ACC112 (cell line): Measurements from ENCODE around the gene LDB3.
"Not testable (repeated sequence)": the region's sequence is repeated elsewhere in the genome, so short reads cannot be mapped to it uniquely, and the experiment has no call there.

Experiments used
- H2AFZ ChIP-seq: fragments of 200-600 bp; sonication (generic); one replicate; pipeline ENCODE4 v1.6.0; 2017; ENCODE audit warnings: antibody characterized with exemption, low read length; ENCODE audit not compliant: unreplicated experiment
- H3K27ac ChIP-seq: fragments of 200-600 bp; sonication (generic); 2 replicates; pipeline ENCODE4 v1.5.1; 2014; ENCODE audit warnings: low read depth, mild to moderate bottlenecking, antibody characterized with exemption, low read length, moderate library complexity
- H3K27me3 ChIP-seq: fragments of 200-600 bp; sonication (generic); 2 replicates; pipeline ENCODE4 v1.6.1; 2014; ENCODE audit warnings: mild to moderate bottlenecking, antibody characterized with exemption, low read length, moderate library complexity, mixed read lengths; ENCODE audit not compliant: insufficient read depth
- H3K36me3 ChIP-seq: fragments of 200-600 bp; sonication (generic); 2 replicates; pipeline ENCODE4 v1.6.1; 2016; ENCODE audit warnings: mild to moderate bottlenecking, antibody characterized with exemption, low read length, moderate library complexity, mixed read lengths; ENCODE audit not compliant: insufficient read depth
- H3K4me1 ChIP-seq: fragments of 200-600 bp; sonication (generic); one replicate; pipeline ENCODE4 v1.6.1; 2016; ENCODE audit warnings: low read length, mixed read lengths; ENCODE audit not compliant: insufficient read depth, unreplicated experiment, control insufficient read depth
- H3K4me3 ChIP-seq: fragments of 200-600 bp; sonication (generic); 2 replicates; pipeline ENCODE4 v1.5.1; 2014; ENCODE audit warnings: mild to moderate bottlenecking, low read depth, low read length
- H3K79me2 ChIP-seq: fragments of 200-600 bp; sonication (generic); one replicate; pipeline ENCODE4 v1.6.0; 2016; ENCODE audit warnings: low read length; ENCODE audit not compliant: control insufficient read depth, unreplicated experiment, insufficient read depth

The LDB3 gene

DNA sequence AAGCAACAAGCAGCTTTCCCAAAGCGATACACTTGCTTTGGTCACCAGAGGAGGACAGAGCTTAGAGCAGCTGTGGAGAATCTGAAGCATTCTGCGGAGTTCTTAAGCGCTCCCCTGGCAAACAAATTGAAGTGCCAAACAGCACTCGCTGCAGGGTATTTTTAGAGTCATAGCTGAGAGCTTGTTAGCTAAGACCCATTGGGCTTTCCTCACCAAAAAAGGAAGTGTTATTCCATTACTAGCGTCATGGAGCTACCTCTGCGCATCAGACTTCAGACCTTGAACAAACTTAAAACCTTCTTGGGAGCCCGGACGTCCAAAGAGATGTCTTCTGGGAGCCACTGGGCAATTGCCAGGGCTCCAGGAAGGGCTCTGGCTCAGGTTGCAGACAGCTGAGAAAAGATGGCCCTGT, 65.0 kb downstream of the LDB3 start:
- Histone ChIP-seq H3K4me3 (no peak overlapping the region), H3K36me3 (no peaks in the 10 kb centered on the region), H3K4me1 (peaks cover 4% of the 10 kb centered on the region), H3K27me3 (no peaks in the 10 kb centered on the region), H3K27ac (no peak overlapping the region), H2AFZ (no peak overlapping the region), H3K79me2 (no peaks in the 10 kb centered on the region)

DNA sequence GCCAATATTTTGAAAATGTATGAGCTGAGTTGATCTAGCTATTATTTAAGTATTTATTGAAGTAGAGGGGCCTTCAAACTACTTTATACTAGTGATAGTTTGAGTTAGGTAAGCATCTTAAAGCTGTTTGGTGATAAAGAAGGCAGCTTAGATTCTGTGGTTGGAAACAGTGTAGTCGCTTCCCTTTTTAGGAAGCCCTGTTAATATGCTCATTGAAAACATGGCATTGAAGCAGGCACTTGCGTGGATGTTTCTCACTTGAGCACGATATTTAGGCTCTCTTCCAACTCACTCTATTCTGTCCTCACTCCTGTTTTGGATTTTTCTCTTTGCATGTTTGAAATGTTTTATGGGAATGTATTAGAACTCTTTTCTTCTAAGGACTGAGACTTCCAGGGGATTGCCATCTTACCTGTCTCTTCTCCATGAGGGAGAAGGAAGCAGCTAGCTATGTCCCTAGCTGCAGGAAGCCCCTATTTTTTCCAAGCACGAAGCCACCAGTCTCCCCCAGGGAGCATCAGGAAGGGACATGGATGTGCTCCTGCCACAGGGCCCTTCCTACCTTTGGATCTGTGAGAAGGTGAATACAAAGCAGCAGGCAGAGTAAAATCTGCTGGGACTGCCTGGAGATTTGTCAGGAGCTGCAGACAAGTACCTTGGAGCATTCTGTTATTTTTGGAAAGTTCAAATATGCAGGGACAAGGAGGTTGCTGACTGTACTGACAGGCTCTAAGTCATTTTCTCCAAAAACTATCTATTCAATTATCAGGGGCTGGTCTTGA, 66.1 kb downstream of the LDB3 start:
- H2AFZ ChIP-seq, result no peak overlapping the region
- H3K27ac ChIP-seq, result no peak overlapping the region
- H3K4me3 ChIP-seq, result no peak overlapping the region
- H3K4me1 ChIP-seq, result peaks cover 4% of the 10 kb centered on the region
- H3K27me3 ChIP-seq, result no peaks in the 10 kb centered on the region
- H3K36me3 ChIP-seq, result no peaks in the 10 kb centered on the region
- no peaks in the 10 kb centered on the region for H3K79me2 ChIP-seq

DNA sequence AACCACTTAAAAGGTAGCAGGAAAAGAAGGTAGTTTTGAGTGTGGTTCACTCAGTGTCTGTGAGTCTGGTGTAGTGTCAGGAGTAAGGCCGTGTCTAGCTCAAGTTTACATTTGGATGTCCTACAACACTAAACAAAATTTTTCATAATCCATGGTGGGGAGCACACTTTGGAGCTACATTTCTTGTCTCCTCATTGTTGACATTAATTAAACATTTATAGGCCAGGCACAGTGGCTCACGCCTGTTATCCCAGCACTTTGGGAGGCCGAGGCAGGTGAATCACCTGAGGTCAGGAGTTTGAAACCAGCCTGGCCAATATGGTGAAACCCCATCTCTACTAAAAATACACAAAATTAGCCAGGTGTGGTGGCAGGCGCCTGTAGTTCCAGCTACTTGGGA, 67.0 kb downstream of the LDB3 start:
- not testable (repeated sequence) for H3K27ac ChIP-seq, H3K27me3 ChIP-seq, H3K36me3 ChIP-seq, H3K79me2 ChIP-seq, H2AFZ ChIP-seq, H3K4me3 ChIP-seq, H3K4me1 ChIP-seq

DNA sequence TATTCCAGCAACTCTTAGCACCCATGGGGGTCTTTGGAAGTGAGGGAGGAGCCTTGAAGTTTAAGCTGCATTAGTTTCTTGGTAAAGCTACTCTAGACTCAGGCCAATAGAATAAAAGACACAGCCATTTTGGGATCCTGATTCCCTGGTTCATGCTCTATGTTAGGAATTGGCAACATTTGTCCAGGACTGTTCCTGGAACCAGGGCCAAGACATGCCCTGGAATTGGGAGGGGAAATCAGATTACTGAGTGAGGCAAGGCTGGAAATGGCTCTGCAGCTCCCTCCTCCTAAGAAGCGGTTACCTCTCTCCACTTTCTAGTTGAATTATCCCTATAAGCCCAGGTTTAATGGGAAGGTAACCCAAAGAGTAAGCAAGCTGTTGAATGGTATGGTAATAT, 73.9 kb downstream of the LDB3 start:
- Histone ChIP-seq H3K4me3 (no peak overlapping the region), H3K27me3 (no peaks in the 10 kb centered on the region), H3K79me2 (no peaks in the 10 kb centered on the region), H3K36me3 (no peaks in the 10 kb centered on the region), H3K4me1 (peaks cover 5% of the 10 kb centered on the region), H2AFZ (no peak overlapping the region), H3K27ac (no peak overlapping the region)

DNA sequence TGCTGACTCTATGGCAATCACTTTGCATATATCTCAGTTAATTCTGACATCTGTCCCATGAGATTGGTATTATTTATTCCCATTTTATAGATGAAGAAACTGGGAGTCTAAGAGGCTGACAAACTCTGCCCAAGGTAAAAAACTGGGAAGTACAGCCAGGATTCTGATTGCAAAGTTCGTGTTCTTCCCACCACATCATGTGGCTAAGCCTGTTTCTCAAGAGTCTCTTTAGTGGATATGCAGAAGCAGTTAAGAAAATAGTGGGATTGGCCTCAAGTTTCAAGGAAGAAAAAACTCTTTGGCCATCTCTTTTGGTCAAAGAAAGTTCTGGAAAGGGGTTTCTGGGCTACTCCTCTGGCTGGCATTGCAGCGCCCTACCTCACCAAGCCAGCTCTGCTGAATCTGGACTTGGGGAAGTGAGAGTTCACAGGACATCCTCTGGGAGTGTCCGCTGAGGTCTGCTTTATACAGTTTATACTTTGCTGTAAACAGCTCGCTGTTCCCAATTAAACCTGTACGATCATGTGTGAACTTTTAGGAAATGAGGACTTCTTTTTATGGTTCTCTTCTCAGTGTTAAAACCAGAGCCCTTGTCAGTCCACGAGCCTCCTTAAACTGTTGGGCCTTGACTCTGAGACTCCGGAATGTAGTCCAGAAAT, 75.9 kb downstream of the LDB3 start:
- H3K4me3 ChIP-seq, result peak overlapping the region; percentile 59
- no peaks in the 10 kb centered on the region for H3K36me3 ChIP-seq
- peaks cover 5% of the 10 kb centered on the region for H3K4me1 ChIP-seq
- no peak overlapping the region for H3K27ac ChIP-seq
- no peaks in the 10 kb centered on the region for H3K79me2 ChIP-seq
- no peaks in the 10 kb centered on the region for H3K27me3 ChIP-seq
- H2AFZ ChIP-seq, result peak overlapping the region; percentile 80

DNA sequence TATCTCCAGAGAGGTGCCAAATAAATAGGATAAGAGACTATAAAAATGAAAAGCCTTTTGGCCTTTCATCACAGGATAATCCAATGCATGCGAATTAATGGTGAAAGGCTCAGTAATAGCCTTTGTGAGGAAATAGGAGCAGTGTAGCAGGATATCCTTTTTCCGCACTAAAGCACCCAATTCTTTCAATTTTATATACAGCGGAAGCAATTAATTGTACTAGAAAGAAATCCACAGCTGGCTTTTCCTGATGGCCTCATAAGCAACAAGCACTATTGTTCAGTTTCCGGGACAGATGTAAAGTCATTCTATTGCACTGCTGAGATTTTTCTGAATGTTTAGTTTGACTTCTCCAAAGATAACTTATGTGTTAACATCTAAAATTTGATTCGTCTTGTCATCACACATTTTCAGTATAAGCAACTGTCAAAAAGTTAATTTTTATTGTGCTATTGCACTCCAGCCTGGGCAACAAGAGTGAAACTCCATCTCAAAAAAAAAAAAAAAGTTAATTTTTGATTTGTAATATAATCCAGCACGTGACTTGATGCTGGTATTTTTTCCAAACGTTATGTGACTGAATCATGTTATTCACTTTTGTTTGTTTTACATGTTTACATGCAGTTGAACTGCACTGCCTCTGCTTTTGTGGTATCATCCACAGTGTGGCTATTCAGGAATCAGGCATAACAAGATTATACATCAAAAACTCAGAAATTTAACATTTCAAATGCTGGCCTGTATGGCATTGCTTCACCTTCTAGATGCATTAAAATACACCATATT, 79.7 kb downstream of the LDB3 start:
- Histone ChIP-seq H3K27me3 (no peaks in the 10 kb centered on the region), H3K4me1 (peaks cover 5% of the 10 kb centered on the region), H2AFZ (no peak overlapping the region), H3K4me3 (no peak overlapping the region), H3K27ac (no peak overlapping the region; the same call in 1 of the 2 replicates), H3K79me2 (peaks cover 11% of the 10 kb centered on the region), H3K36me3 (no peaks in the 10 kb centered on the region)

DNA sequence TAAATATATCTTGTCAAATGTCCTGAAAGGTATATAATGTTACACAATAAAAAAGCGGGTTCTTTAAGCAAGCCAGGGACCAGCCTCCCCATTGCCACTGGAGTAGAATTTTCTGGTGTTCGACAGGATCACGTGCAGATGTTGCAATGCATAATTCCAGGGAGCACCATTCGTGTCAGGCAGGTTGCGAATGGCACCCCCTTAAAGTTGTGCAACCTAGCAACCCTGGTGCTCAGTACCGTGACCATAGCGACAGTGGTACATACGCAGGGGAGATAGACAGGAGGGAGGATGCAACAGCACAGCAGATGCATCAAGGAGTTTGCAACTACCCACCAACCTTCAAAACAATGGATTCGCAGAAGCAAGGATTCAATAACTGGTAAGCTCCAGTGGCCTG, 81.5 kb downstream of the LDB3 start:
- Histone ChIP-seq H3K36me3 (no peaks in the 10 kb centered on the region), H3K4me3 (no peak overlapping the region), H3K27ac (no peak overlapping the region), H2AFZ (no peak overlapping the region), H3K27me3 (no peaks in the 10 kb centered on the region), H3K79me2 (peaks cover 27% of the 10 kb centered on the region), H3K4me1 (peaks cover 9% of the 10 kb centered on the region)

DNA sequence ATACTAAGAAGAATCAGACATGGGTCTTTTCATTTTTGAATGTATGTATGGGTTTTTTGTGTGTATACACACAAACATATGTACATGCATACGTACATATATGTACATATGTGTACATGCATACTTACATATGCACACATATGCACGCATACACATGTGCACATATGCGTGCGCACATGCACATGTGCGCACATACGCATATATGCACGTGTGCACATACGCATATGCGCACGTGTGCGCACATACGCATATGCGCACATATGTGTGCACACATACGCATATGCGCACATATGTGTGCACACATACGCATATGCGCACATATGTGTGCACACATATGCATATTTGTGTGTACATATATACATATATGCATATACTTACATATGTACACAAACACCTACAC, 83.2 kb downstream of the LDB3 start:
- no peaks in the 10 kb centered on the region for H3K36me3 ChIP-seq
- H3K27ac ChIP-seq, result no peak overlapping the region
- peaks cover 33% of the 10 kb centered on the region for H3K79me2 ChIP-seq
- no peak overlapping the region for H2AFZ ChIP-seq
- no peak overlapping the region for H3K4me3 ChIP-seq
- H3K27me3 ChIP-seq, result no peaks in the 10 kb centered on the region
- H3K4me1 ChIP-seq, result peaks cover 9% of the 10 kb centered on the region

DNA sequence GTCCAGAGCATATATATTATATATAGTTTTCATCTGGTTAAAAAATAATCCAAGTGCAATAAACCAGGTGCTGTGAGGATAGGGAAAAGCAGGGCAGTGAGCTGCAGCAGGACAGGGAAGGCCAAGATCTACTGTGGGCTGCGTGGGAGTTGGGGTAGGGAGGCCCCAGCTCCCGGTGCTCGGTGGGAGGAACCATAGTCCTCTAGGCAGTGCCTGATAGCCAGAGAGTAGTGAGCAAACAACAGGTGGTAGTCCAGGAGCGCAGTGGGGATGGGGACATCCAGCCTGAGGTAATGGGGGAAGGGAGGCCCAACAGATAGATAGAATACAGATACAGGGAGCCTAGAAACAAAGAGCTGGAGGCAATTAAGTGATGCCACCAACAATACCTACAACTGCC, 84.0 kb downstream of the LDB3 start:
- no peak overlapping the region for H3K4me3 ChIP-seq
- no peak overlapping the region for H3K27ac ChIP-seq
- H3K36me3 ChIP-seq, result no peaks in the 10 kb centered on the region
- no peaks in the 10 kb centered on the region for H3K27me3 ChIP-seq
- peaks cover 9% of the 10 kb centered on the region for H3K4me1 ChIP-seq
- no peak overlapping the region for H2AFZ ChIP-seq
- peaks cover 40% of the 10 kb centered on the region for H3K79me2 ChIP-seq

DNA sequence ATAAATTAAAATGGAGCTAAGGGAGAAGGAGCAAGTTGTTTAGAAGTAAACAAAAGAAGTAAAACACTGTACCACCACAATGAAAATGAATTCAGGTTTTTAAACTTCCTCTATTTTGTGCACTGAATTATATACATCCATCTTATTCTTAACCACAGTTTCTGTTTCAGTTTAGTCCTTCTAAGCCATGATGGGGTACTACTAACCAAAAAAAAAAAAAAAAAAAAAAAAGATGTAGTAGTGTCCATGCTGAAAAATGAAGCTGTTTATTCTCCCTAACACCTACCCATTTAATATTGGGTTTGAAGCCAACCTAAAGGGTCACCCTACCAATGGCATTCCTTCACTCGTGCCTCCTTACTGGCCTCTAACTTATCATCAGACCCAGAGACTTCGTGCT, 84.7 kb downstream of the LDB3 start:
- Histone ChIP-seq H3K27me3 (no peaks in the 10 kb centered on the region), H3K79me2 (peaks cover 47% of the 10 kb centered on the region), H2AFZ (no peak overlapping the region), H3K27ac (no peak overlapping the region), H3K36me3 (no peaks in the 10 kb centered on the region), H3K4me1 (peaks cover 9% of the 10 kb centered on the region), H3K4me3 (no peak overlapping the region)
